Measurements from ENCODE around the gene C16orf96. TPM values are rescaled to one million over a fixed set of nuclear protein-coding genes. Genes with fewer than 3 reads are reported as not detected.

Gene C16orf96
- total and polyA plus RNA-seq, 2 donors (not counting 3 experiments of a cell fraction or from before 2014, with no cell fraction given), result not detected

DNA sequence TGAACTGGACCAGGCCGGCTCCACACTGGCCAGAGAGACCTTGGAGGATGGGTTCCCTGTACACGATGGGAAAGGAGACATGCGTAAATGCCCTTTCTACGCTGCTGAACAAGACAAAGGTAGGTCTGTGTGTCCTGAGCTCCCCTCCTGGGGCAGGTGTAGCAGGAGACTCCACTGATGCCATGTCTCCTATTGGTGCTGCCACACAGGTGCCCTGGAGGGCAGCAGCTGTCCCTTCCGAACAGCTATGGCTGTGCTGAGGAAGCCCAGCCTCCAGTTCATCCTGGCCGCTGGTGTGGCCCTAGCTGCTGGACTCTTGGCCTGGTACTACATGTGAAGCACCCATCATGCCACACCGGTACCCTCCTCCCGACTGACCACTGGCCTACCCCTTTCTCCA lies 46.7 kb upstream of the C16orf96 start:
- no peak for FAIRE-seq

DNA sequence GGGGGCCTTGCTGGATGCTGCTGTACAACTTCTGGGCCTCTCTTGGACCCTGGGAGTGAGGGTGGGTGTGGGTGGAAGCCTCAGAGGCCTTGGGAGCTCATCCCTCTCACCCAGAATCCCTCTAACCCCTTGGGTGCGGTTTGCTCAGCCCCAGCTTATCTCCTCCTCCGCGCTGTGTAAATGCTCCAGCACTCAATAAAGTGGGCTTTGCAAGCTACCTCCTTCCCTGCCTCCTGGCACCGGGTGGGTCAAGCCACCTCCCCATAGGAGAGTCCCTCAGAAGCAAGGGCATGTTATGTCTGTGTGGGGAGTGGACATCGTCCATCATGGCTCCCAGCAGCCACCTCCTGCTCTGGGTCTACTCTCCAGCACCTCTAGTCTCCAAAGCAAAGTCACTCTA lies 46.0 kb upstream of the C16orf96 start:
- Histone ChIP-seq H3K79me2 (ENCODE audit: control insufficient read depth, insufficient read depth, low read length) (no peaks in the 10 kb centered on the region), H4K20me1 (replicated peaks; ENCODE audit: control insufficient read depth, extremely low read depth, insufficient read depth, low read length) (no peaks in the 10 kb centered on the region), H3K36me3 (ENCODE audit: control insufficient read depth in 2 of 2, extremely low read depth in 1 of 2, insufficient read depth in 2 of 2, low read length in 2 of 2) (peaks cover 15 to 57% of the 10 kb centered on the region in 2 experiments), H3K9me1 (replicated peaks; ENCODE audit: control insufficient read depth, extremely low read depth, insufficient read depth, low read length) (no peaks in the 10 kb centered on the region), H3K4me1 (ENCODE audit: control insufficient read depth, extremely low read depth, insufficient read depth, low read length) (peaks cover 9% of the 10 kb centered on the region), H2AFZ (ENCODE audit: low read depth, low read length) (no peak overlapping the region), H3K9me3 (replicated peaks; ENCODE audit: control insufficient read depth, insufficient read depth, low read length) (no peaks in the 10 kb centered on the region), H3K4me2 (ENCODE audit: insufficient read depth, low read length) (no peak overlapping the region), H3K4me3 (replicated peaks in 1 of 3; ENCODE audit: insufficient read depth in 1 of 3, low read depth in 1 of 3, low read length in 3 of 3) (no peak overlapping the region), H3K27me3 (ENCODE audit: control insufficient read depth in 2 of 2, insufficient read depth in 2 of 2, low read length in 2 of 2) (no peaks in the 10 kb centered on the region), H3K9ac (replicated peaks; ENCODE audit: extremely low read depth, insufficient read depth, low read length) (no peak overlapping the region), H3K27ac (ENCODE audit: insufficient read depth, low read depth, low read length) (no peak overlapping the region)
- TF ChIP-seq GATA2 (IDR thresholded peaks at IDR 0.05; ENCODE audit: insufficient read depth, insufficient read length, low read depth, low read length) (no peak), JUN (IDR thresholded peaks at IDR 0.05; ENCODE audit: borderline replicate concordance, insufficient read depth, insufficient read length, low read depth) (no peak), POLR2A (IDR thresholded peaks at IDR 0.05; ENCODE audit: low read depth, low read length) (no peak), MAX (IDR thresholded peaks at IDR 0.05; ENCODE audit: insufficient read depth, insufficient read length) (no peak)
- TF ChIP-seq, protein P1, sequence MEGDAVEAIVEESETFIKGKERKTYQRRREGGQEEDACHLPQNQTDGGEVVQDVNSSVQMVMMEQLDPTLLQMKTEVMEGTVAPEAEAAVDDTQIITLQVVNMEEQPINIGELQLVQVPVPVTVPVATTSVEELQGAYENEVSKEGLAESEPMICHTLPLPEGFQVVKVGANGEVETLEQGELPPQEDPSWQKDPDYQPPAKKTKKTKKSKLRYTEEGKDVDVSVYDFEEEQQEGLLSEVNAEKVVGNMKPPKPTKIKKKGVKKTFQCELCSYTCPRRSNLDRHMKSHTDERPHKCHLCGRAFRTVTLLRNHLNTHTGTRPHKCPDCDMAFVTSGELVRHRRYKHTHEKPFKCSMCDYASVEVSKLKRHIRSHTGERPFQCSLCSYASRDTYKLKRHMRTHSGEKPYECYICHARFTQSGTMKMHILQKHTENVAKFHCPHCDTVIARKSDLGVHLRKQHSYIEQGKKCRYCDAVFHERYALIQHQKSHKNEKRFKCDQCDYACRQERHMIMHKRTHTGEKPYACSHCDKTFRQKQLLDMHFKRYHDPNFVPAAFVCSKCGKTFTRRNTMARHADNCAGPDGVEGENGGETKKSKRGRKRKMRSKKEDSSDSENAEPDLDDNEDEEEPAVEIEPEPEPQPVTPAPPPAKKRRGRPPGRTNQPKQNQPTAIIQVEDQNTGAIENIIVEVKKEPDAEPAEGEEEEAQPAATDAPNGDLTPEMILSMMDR (IDR thresholded peaks at IDR 0.05; ENCODE audit: extremely low read depth in 1 of 2, insufficient read depth in 1 of 2, low read depth in 1 of 2, low read length in 2 of 2), result no peak
- DNase-seq (ENCODE audit: low read depth, low spot score), result no peak
- POLR2A ChIA-PET, result no interaction called here
- intact Hi-C loops (cut with micrococcal nuclease) (no loop called here), dilution Hi-C loops (cut with MboI; ENCODE audit: extremely low pct_ligation_motif_present, low sequenced_read_pairs) (no loop called here)
- no TSS peak for BruUV-seq (replicated peaks)
- FAIRE-seq, result no peak
- CTCF ChIA-PET, result interaction anchor here (1.3 to 3.1 kb wide), 4 partner anchors 38 to 114 kb away, joined by 3 to 10 read pairs (median 8); partner anchors contain the start of gene MGRN1

More for the DNA sequence above, 46.7 kb upstream of the C16orf96 start:
- Histone ChIP-seq H3K9ac (replicated peaks; ENCODE audit: extremely low read depth, insufficient read depth, low read length) (no peak overlapping the region), H3K36me3 (ENCODE audit: control insufficient read depth in 2 of 2, extremely low read depth in 1 of 2, insufficient read depth in 2 of 2, low read length in 2 of 2) (peaks cover 16 to 57% of the 10 kb centered on the region in 2 experiments), H2AFZ (ENCODE audit: low read depth, low read length) (no peak overlapping the region), H3K79me2 (ENCODE audit: control insufficient read depth, insufficient read depth, low read length) (no peaks in the 10 kb centered on the region), H3K4me2 (ENCODE audit: insufficient read depth, low read length) (no peak overlapping the region), H3K4me1 (ENCODE audit: control insufficient read depth, extremely low read depth, insufficient read depth, low read length) (peaks cover 2% of the 10 kb centered on the region), H3K27ac (ENCODE audit: insufficient read depth, low read depth, low read length) (no peak overlapping the region), H3K9me1 (replicated peaks; ENCODE audit: control insufficient read depth, extremely low read depth, insufficient read depth, low read length) (no peaks in the 10 kb centered on the region), H4K20me1 (replicated peaks; ENCODE audit: control insufficient read depth, extremely low read depth, insufficient read depth, low read length) (no peaks in the 10 kb centered on the region), H3K9me3 (replicated peaks; ENCODE audit: control insufficient read depth, insufficient read depth, low read length) (no peaks in the 10 kb centered on the region), H3K4me3 (replicated peaks in 1 of 3; ENCODE audit: insufficient read depth in 1 of 3, low read depth in 1 of 3, low read length in 3 of 3) (no peak overlapping the region), H3K27me3 (ENCODE audit: control insufficient read depth in 2 of 2, insufficient read depth in 2 of 2, low read length in 2 of 2) (no peaks in the 10 kb centered on the region)
- BruUV-seq (replicated peaks), result TSS peak; percentile 16
- ChIA-PET POLR2A (no interaction called here), CTCF (interaction anchor here (1.3 to 6.5 kb wide), 5 partner anchors 33 to 115 kb away, joined by 3 to 48 read pairs (median 9); partner anchors contain the start of genes HMOX2 and MGRN1)
- dilution Hi-C loops (cut with MboI; ENCODE audit: extremely low pct_ligation_motif_present, low sequenced_read_pairs) (no loop called here), intact Hi-C loops (cut with micrococcal nuclease) (no loop called here)
- no peak for DNase-seq (ENCODE audit: low read depth, low spot score)
- TF ChIP-seq EZH2 (IDR thresholded peaks at IDR 0.05; ENCODE audit: borderline replicate concordance, low read depth, low read length, severe bottlenecking), result no peak

Data from endothelial cell of umbilical vein (primary cell).